Renal cortical epithelial cell (primary cell): ENCODE data around the gene CNPY2. TPM values are rescaled to one million over a fixed set of nuclear protein-coding genes. Genes with fewer than 3 reads are reported as not detected.
"Not testable (repeated sequence)": the region's sequence is repeated elsewhere in the genome, so short reads cannot be mapped to it uniquely, and the experiment has no call there.

Experiments used
- DNase-seq: peaks from one replicate; pipeline ENCODE4 v3.0.0-alpha.2; 2011; ENCODE audit warnings: low read depth
- total RNA-seq: library from RNA; depleted of rRNA; stranded (reverse); fragments of >200 nt; gene quantifications from 2 replicates; pipeline ENCODE4 v1.2.3, GENCODE V29; 2014

CNPY2 gene
- total RNA-seq, result 91.2 and 137 TPM in 2 replicates

GRCh38 chr12:56315622-56316473 is at the start of gene CNPY2:
TSS of gene CNPY2 (minus strand) at chr12:56315988. CDS start at chr12:56315217, 771 bp downstream.
- peak; percentile 97 for DNase-seq

DNA sequence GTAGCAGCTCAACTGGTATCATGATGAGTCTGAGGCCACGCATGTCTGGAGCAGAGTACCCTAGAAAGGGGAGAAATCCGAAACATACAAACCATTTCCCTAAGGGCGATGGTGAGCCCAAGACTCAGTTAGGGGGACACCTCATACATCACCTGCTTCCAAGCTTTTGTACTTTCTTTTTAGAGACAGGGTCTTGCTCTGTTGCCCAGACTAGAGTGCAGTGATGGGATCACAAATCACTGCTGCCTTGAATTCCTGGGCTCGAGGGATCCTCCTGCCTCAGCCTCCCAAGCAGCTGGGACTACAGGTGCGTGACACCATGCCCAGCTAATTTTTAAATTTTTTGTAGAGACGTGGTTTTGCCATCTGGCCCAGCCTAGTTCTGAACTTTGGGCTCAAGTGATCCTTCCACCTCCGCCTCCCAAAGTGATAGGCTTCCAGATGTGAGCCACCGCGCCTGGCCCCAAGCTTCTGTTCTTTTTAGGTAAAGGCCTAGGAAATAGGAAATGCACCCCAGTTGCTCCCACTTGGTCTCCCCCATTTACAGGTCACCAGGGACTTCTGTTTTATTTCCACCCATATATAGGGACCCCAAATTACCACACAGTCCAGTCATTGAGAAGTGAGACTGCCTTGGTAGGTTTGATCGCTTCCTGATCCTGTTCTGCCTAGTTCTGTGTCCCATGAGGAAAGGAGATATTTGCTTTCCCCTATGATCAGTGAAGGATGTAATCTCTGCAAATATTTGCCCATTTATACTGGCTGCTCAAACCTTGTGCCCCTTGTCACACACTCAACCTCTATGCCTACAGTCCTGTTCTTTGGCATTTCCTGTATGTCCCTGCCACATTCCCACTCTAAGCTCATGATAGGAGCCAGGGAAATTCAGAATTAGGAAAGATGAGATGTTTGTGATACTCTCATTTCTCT is 46.6 kb upstream of the CNPY2 start, which contains the start of gene APOF:
APOF (minus strand) TSS at position 728 of the 930 bp plus-strand sequence; CDS start at position 616, 112 bp downstream.
- DNase-seq, result no peak

- DNase-seq, result no peak
Measured at GRCh38 chr12:56361487-56362129, 45.8 kb upstream of the CNPY2 start.

- peak; percentile 100 for DNase-seq
Measured at GRCh38 chr12:56359851-56360767, 44.3 kb upstream of the CNPY2 start, which contains the start of gene STAT2. TSS of gene STAT2 (minus strand) at chr12:56360107. CDS start at chr12:56356571, 3,536 bp downstream.

DNA sequence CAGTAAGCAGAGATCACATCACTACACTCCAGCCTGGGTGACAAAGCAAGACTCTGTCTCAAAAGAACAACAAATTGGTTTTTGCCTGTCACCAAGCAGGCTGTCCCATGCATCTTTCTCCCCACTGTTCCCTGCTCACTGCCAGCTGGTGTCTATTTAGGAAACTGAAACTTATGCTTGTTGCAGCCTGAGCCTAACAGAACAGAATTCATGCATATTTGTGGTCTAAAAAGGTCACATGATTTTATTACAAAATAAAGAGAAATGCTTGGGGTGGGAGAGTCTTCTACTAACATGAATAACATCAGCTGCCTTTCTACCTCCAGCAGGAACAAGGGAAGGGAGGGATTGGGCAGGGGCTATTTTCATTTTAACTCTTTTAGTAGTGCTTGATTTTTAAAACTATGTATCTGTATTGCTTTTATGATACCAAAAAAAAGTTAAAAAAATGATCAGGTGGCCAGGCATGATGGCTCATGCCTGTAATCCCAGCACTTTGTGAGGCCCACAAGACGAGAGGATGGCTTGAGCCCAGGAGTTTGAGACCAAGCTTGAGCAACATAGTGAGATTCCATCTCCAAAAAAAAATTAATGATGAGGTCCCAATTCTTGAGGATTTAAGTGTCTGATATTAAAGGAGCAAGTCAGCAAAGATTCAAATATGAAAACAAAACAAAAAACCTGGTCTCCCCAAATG is 43.2 kb upstream of the CNPY2 start:
- peak; percentile 91 for DNase-seq

GRCh38 chr12:56351325-56351724 is 35.5 kb upstream of the CNPY2 start:
- no peak for DNase-seq

GRCh38 chr12:56350662-56351061 is 34.9 kb upstream of the CNPY2 start:
- DNase-seq, result no peak

GRCh38 chr12:56348776-56349175 is 33.0 kb upstream of the CNPY2 start:
- DNase-seq, result no peak

- not testable (repeated sequence) for DNase-seq
Measured at GRCh38 chr12:56347255-56347654, 31.5 kb upstream of the CNPY2 start.

DNA sequence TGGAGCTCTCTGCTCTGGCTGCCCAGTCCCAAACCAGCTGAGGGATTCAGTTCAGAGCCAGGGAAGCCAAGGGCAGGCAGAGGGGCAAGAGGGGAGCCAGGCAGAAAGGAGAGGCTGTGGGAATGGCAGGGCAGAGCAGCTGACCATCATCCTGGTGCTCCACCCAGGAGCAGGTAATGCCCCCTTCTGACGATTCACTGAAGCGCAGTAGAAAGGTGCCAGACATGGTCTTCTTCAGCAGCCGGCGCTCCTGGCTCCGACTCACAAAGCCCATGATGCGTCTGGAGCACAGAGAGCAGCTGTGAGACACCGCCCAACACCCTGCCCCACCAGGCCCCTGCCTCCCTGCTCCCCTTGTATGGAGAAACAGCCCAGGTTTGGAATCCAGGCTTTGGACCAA is 30.9 kb upstream of the CNPY2 start:
- DNase-seq, result no peak

- not testable (repeated sequence) for DNase-seq
Measured at GRCh38 chr12:56342290-56342689, 26.5 kb upstream of the CNPY2 start.

- DNase-seq, result no peak
Measured at GRCh38 chr12:56341616-56342015, 25.8 kb upstream of the CNPY2 start.

- no peak for DNase-seq
Measured at GRCh38 chr12:56339158-56339422, 23.3 kb upstream of the CNPY2 start.

DNA sequence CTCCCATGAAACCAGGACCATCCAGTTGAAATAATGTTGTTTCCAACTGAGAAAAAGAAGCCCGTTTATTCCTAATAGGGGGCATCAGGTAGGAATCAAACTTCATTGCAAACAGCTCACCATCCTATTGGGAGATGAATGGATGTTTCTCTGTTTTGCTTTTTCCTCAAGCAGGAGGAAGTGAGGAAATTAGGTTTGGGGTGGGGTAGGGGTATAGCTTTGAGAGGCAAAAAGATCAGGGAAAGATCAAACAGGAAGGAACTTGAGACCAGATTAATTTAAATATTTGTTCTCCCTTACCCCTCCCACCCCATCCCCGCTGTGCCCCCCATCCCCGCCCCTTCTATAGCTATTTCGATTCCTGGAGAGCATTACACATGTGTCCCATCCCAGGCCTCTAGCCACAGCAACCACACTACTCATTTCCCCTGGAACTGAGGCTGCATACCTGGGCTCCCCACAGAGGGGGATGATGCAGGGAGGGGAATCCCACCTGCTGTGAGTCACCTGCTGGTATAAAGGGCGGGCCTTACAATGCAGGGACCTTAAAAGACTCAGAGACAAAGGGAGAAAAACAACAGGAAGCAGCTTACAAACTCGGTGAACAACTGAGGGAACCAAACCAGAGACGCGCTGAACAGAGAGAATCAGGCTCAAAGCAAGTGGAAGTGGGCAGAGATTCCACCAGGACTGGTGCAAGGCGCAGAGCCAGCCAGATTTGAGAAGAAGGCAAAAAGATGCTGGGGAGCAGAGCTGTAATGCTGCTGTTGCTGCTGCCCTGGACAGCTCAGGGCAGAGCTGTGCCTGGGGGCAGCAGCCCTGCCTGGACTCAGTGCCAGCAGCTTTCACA is 22.7 kb upstream of the CNPY2 start, which contains the start of gene IL23A:
IL23A (plus strand) TSS at position 577 of the 850 bp plus-strand sequence; CDS start at position 738, 161 bp downstream.
- DNase-seq, result peak; percentile 80

DNA sequence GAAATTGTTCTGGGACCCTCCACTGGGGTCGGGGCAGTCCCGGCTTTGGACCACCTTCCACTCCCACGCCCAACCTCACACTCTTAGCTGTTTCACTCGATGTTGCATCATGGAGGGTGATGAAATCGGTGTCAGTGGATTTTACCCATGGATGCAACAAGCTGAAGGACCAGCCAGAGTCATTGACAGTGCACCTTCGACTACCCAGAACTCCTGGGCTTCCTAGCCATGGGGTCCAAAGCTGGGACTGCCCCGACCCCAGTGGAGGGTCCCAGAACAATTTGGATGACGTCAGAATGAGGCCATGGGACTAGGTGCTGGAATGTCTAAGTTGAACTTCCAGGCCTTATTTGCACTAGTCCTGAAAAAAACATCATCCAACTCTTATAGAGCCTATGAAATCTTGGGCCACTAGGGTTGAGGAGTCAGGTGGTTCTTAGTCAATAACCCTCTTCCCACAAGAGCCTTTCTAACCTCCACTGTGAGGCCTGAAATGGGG is 22.0 kb upstream of the CNPY2 start:
- DNase-seq, result no peak

- no peak for DNase-seq
Measured at GRCh38 chr12:56336361-56337167, 20.8 kb upstream of the CNPY2 start.

DNA sequence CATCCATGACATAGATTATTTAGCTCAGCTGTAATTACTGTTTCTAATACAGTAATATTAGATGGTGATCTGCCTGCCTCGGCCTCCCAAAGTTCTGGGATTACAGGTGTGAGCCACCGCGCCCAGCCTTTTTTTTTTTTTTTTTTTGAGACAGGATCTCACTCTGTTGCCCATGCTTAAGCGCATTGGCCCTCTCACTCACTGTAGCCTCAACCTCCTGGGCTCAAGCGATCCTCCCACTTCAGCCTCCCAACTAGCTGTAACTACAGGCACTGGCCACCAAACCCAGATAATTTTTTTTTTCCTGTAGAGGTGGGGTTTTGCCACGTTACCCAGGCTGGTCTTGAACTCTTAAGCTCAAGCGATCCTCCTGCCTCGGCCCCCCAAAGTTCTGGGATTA is 19.7 kb upstream of the CNPY2 start:
- DNase-seq, result not testable (repeated sequence)

GRCh38 chr12:56334490-56334793 is 18.7 kb upstream of the CNPY2 start:
- peak; percentile 6 for DNase-seq
